ENCODE measurements around the gene IGIP. TPM values are rescaled to one million over a fixed set of nuclear protein-coding genes. Genes with fewer than 3 reads are reported as not detected.
"Not testable (repeated sequence)": the region's sequence is repeated elsewhere in the genome, so short reads cannot be mapped to it uniquely, and the experiment has no call there.

Gene IGIP
- total RNA-seq, 1 donor from 2014 or later, result 0.98 TPM

- Mint-ChIP-seq H3K4me3 (ENCODE audit: unreplicated experiment) (no peak overlapping the region), H3K4me1 (ENCODE audit: low read depth, unreplicated experiment) (peaks cover 12% of the 10 kb centered on the region), H3K27me3 (ENCODE audit: unreplicated experiment) (peaks cover 11% of the 10 kb centered on the region), H3K36me3 (ENCODE audit: unreplicated experiment) (no peaks in the 10 kb centered on the region), H3K9me3 (ENCODE audit: unreplicated experiment) (peaks cover 1% of the 10 kb centered on the region), H3K27ac (ENCODE audit: unreplicated experiment) (no peak overlapping the region)
- DNase-seq, result no peak
- TF ChIP-seq CTCF (IDR thresholded peaks at IDR 0.05; ENCODE audit: partially characterized antibody, unreplicated experiment), result no peak
These were observed 26.6 kb downstream of the IGIP start for GRCh38 chr5:140152022-140152999.

GRCh38 chr5:140153255-140153654 lies 27.5 kb downstream of the IGIP start:
- TF ChIP-seq CTCF (IDR thresholded peaks at IDR 0.05; ENCODE audit: partially characterized antibody, unreplicated experiment), result no peak
- H3K27ac Mint-ChIP-seq (ENCODE audit: unreplicated experiment), result no peak overlapping the region

GRCh38 chr5:140153905-140154304 lies 28.2 kb downstream of the IGIP start:
- Mint-ChIP-seq H3K36me3 (ENCODE audit: unreplicated experiment) (no peaks in the 10 kb centered on the region), H3K4me3 (ENCODE audit: unreplicated experiment) (no peak overlapping the region), H3K27me3 (ENCODE audit: unreplicated experiment) (peaks cover 4% of the 10 kb centered on the region), H3K9me3 (ENCODE audit: unreplicated experiment) (peaks cover 1% of the 10 kb centered on the region), H3K27ac (ENCODE audit: unreplicated experiment) (no peak overlapping the region), H3K4me1 (ENCODE audit: low read depth, unreplicated experiment) (peaks cover 12% of the 10 kb centered on the region)
- no peak for DNase-seq
- TF ChIP-seq CTCF (IDR thresholded peaks at IDR 0.05; ENCODE audit: partially characterized antibody, unreplicated experiment), result no peak

More at GRCh38 chr5:140153255-140153654, 27.5 kb downstream of the IGIP start:
- peak; percentile 38 for DNase-seq
- Mint-ChIP-seq H3K4me3 (ENCODE audit: unreplicated experiment) (peak overlapping the region; percentile 34), H3K36me3 (ENCODE audit: unreplicated experiment) (no peaks in the 10 kb centered on the region), H3K4me1 (ENCODE audit: low read depth, unreplicated experiment) (peaks cover 12% of the 10 kb centered on the region), H3K9me3 (ENCODE audit: unreplicated experiment) (peaks cover 1% of the 10 kb centered on the region), H3K27me3 (ENCODE audit: unreplicated experiment) (peaks cover 6% of the 10 kb centered on the region)

- not testable (repeated sequence) for H3K4me3 Mint-ChIP-seq (ENCODE audit: unreplicated experiment); H3K27me3 Mint-ChIP-seq (ENCODE audit: unreplicated experiment); H3K36me3 Mint-ChIP-seq (ENCODE audit: unreplicated experiment); DNase-seq; H3K27ac Mint-ChIP-seq (ENCODE audit: unreplicated experiment); H3K9me3 Mint-ChIP-seq (ENCODE audit: unreplicated experiment)
- peaks cover 12% of the 10 kb centered on the region for H3K4me1 Mint-ChIP-seq (ENCODE audit: low read depth, unreplicated experiment)
These were observed 29.1 kb downstream of the IGIP start for GRCh38 chr5:140154710-140155381.

- peaks cover 2% of the 10 kb centered on the region for H3K27me3 Mint-ChIP-seq (ENCODE audit: unreplicated experiment)
- H3K9me3 Mint-ChIP-seq (ENCODE audit: unreplicated experiment), result peaks cover 1% of the 10 kb centered on the region
- peak overlapping the region; percentile 49 for H3K4me3 Mint-ChIP-seq (ENCODE audit: unreplicated experiment)
- H3K27ac Mint-ChIP-seq (ENCODE audit: unreplicated experiment), result no peak overlapping the region
- TF ChIP-seq CTCF (IDR thresholded peaks at IDR 0.05; ENCODE audit: partially characterized antibody, unreplicated experiment), result peak; percentile 84
- peaks cover 12% of the 10 kb centered on the region for H3K4me1 Mint-ChIP-seq (ENCODE audit: low read depth, unreplicated experiment)
- peak; percentile 93 for DNase-seq
- no peaks in the 10 kb centered on the region for H3K36me3 Mint-ChIP-seq (ENCODE audit: unreplicated experiment)
These were observed 31.5 kb downstream of the IGIP start for GRCh38 chr5:140157032-140157781.

Measured in glutamatergic neuron (in vitro differentiated cells).